ENCODE measurements around the gene UQCRHL. TPM values are rescaled to one million over a fixed set of nuclear protein-coding genes. Genes with fewer than 3 reads are reported as not detected.
"Not testable (repeated sequence)": the region's sequence is repeated elsewhere in the genome, so short reads cannot be mapped to it uniquely, and the experiment has no call there.

UQCRHL gene
- total RNA-seq = under 1 TPM; 0.71 to 0.88 TPM
- long read RNA-seq, donor 1 = 0 reads
- long read RNA-seq, donor 2 = 0 reads

GRCh38 chr1:15807549-15807948 lies at the start of gene UQCRHL:
TSS of gene UQCRHL (minus strand) at chr1:15807649. CDS start at chr1:15807649, 0 bp downstream.
- DNase-seq (ENCODE audit: low spot score); intact Hi-C loops (cut with DNase I): not testable (repeated sequence)

GRCh38 chr1:15856888-15857287 lies 49.4 kb upstream of the UQCRHL start:
- no peak for DNase-seq (ENCODE audit: low spot score)
- intact Hi-C loops (cut with DNase I) = no loop called here

- intact Hi-C loops (cut with DNase I) = no loop called here
- DNase-seq (ENCODE audit: low spot score) = no peak
Measured at GRCh38 chr1:15852828-15853302, 45.4 kb upstream of the UQCRHL start.

GRCh38 chr1:15852036-15852827 lies 44.8 kb upstream of the UQCRHL start:
- DNase-seq (ENCODE audit: low spot score) = no peak
- intact Hi-C loops (cut with DNase I) = no loop called here

- intact Hi-C loops (cut with DNase I) = no loop called here
- no peak for DNase-seq (ENCODE audit: low spot score)
Measured at GRCh38 chr1:15851210-15852035, 44.0 kb upstream of the UQCRHL start.

- intact Hi-C loops (cut with DNase I) = no loop called here
- no peak for DNase-seq (ENCODE audit: low spot score)
Measured at GRCh38 chr1:15850471-15851001, 43.1 kb upstream of the UQCRHL start.

- intact Hi-C loops (cut with DNase I) = loop anchor here in 1 of 2 donors (5.0 to 10.0 kb wide), 2 partner anchors 37 to 55 kb away; no protein-coding TSS in a partner anchor
- DNase-seq (ENCODE audit: low spot score) = no peak
Measured at GRCh38 chr1:15849775-15850324, 42.4 kb upstream of the UQCRHL start.

GRCh38 chr1:15848929-15849774 lies 41.7 kb upstream of the UQCRHL start:
- DNase-seq (ENCODE audit: low spot score) = peak; percentile 95
- intact Hi-C loops (cut with DNase I) = loop anchor here in 1 of 2 donors (5.0 to 10.0 kb wide), 2 partner anchors 38 to 54 kb away; no protein-coding TSS in a partner anchor

GRCh38 chr1:15848143-15848928 lies 40.9 kb upstream of the UQCRHL start:
- peak; percentile 85 for DNase-seq (ENCODE audit: low spot score)
- intact Hi-C loops (cut with DNase I) = loop anchor here in 1 of 2 donors (5.0 to 10.0 kb wide), 2 partner anchors 39 to 54 kb away; no protein-coding TSS in a partner anchor

GRCh38 chr1:15847893-15848142 lies 40.4 kb upstream of the UQCRHL start:
- intact Hi-C loops (cut with DNase I) = loop anchor here in 1 of 2 donors (5.0 to 10.0 kb wide), 2 partner anchors 39 to 53 kb away; no protein-coding TSS in a partner anchor
- no peak for DNase-seq (ENCODE audit: low spot score)

GRCh38 chr1:15847100-15847892 lies 39.8 kb upstream of the UQCRHL start, which contains the start of gene SPEN:
TSS of gene SPEN (plus strand) at chr1:15847707. CDS start at chr1:15848068, 361 bp downstream.
- intact Hi-C loops (cut with DNase I) = loop anchor here in 1 of 2 donors (5.0 to 10.0 kb wide), 2 partner anchors 40 to 52 kb away; no protein-coding TSS in a partner anchor

GRCh38 chr1:15846056-15846455 lies 38.6 kb upstream of the UQCRHL start:
- intact Hi-C loops (cut with DNase I) = loop anchor here in 1 of 2 donors (5.0 to 10.0 kb wide), 2 partner anchors 41 to 51 kb away; no protein-coding TSS in a partner anchor
- not testable (repeated sequence) for DNase-seq (ENCODE audit: low spot score)

More at GRCh38 chr1:15847100-15847892, 39.8 kb upstream of the UQCRHL start, which contains the start of gene SPEN:
- peak; percentile 100 for DNase-seq (ENCODE audit: low spot score)

GRCh38 chr1:15843826-15844572 lies 36.5 kb upstream of the UQCRHL start:
- intact Hi-C loops (cut with DNase I) = loop anchor here (5.0 to 10.0 kb wide), 2 partner anchors 49 to 1083 kb away; no protein-coding TSS in a partner anchor
- no peak for DNase-seq (ENCODE audit: low spot score)

- no peak for DNase-seq (ENCODE audit: low spot score)
- intact Hi-C loops (cut with DNase I) = loop anchor here in 1 of 2 donors (10.0 kb wide), 1 partner anchor 954 kb away; no protein-coding TSS in a partner anchor
Measured at GRCh38 chr1:15838721-15839120, 31.3 kb upstream of the UQCRHL start.

GRCh38 chr1:15837931-15838330 lies 30.5 kb upstream of the UQCRHL start:
- intact Hi-C loops (cut with DNase I) = loop anchor here in 1 of 2 donors (10.0 kb wide), 1 partner anchor 953 kb away; no protein-coding TSS in a partner anchor

More at GRCh38 chr1:15837931-15838330, 30.5 kb upstream of the UQCRHL start:
- DNase-seq (ENCODE audit: low spot score) = no peak

All from posterior vena cava (tissue), 2 donors.